GM04503 (cell line): Measurements from ENCODE around the gene NRXN2.

Source experiments
- DNase-seq: peaks from one replicate; pipeline ENCODE4 v3.0.0-alpha.2; 2012; ENCODE audit warnings: low read depth

Gene NRXN2

GRCh38 chr11:64723117-64723906 lies at the start of gene NRXN2:
Gene NRXN2, minus strand, starts transcription at chr11:64723197. Its CDS starts 9,498 bp downstream, at chr11:64713699.
- no peak for DNase-seq

- no peak for DNase-seq
These were observed 49.5 kb upstream of the NRXN2 start for GRCh38 chr11:64772303-64773018.

GRCh38 chr11:64771861-64772260 lies 48.9 kb upstream of the NRXN2 start:
- DNase-seq: no peak

- DNase-seq: no peak
These were observed 47.1 kb upstream of the NRXN2 start for GRCh38 chr11:64770120-64770519.

GRCh38 chr11:64769283-64769682 lies 46.3 kb upstream of the NRXN2 start:
- DNase-seq: no peak

GRCh38 chr11:64768300-64768694 lies 45.3 kb upstream of the NRXN2 start:
- DNase-seq: no peak

- no peak for DNase-seq
These were observed 44.6 kb upstream of the NRXN2 start for GRCh38 chr11:64767344-64768299.

- DNase-seq: no peak
These were observed 43.9 kb upstream of the NRXN2 start for GRCh38 chr11:64766881-64767280.

GRCh38 chr11:64765851-64766665 lies 43.1 kb upstream of the NRXN2 start:
- DNase-seq: no peak

- DNase-seq: no peak
These were observed 42.4 kb upstream of the NRXN2 start for GRCh38 chr11:64765291-64765850.

- no peak for DNase-seq
These were observed 41.8 kb upstream of the NRXN2 start for GRCh38 chr11:64764753-64765152.

GRCh38 chr11:64764040-64764611 lies 41.1 kb upstream of the NRXN2 start:
- no peak for DNase-seq

GRCh38 chr11:64763526-64764039 lies 40.6 kb upstream of the NRXN2 start:
- DNase-seq: no peak

- no peak for DNase-seq
These were observed 39.9 kb upstream of the NRXN2 start for GRCh38 chr11:64762674-64763525.

GRCh38 chr11:64762277-64762673 lies 39.3 kb upstream of the NRXN2 start:
- no peak for DNase-seq

- DNase-seq: no peak
These were observed 37.9 kb upstream of the NRXN2 start for GRCh38 chr11:64760759-64761420.

GRCh38 chr11:64759722-64760719 lies 37.0 kb upstream of the NRXN2 start, which contains the start of gene PYGM:
Gene PYGM, minus strand, starts transcription at chr11:64759974. Its CDS starts 76 bp downstream, at chr11:64759898.
- no peak for DNase-seq
